Pancreas (tissue), 10 donors: Measurements from ENCODE around the gene PRDM16. TPM values are rescaled to one million over a fixed set of nuclear protein-coding genes. Genes with fewer than 3 reads are reported as not detected.

Source experiments
- ATAC-seq, 4 donors: fragments of 200-7000 bp; cut with Tn5 transposase; one replicate each; pipeline versions ENCODE4 v1.8.0 to v1.9.1; 2020; ENCODE audit warnings: mild to moderate bottlenecking in 4 of 4, moderate library complexity in 4 of 4
- DNase-seq, 6 donors: peaks; one replicate each; pipeline ENCODE4 v3.0.0-alpha.2; 2020
- FAIRE-seq: peaks from 2 replicates; lab custom pipeline; 2012; peaks lifted over from hg19 to GRCh38; lab: Jason Lieb, UNC
- H3K27ac ChIP-seq, 4 donors: fragments of 200-600 bp; sonication (generic); 1 replicate in 3 of 4; 2 replicates in 1 of 4; pipeline versions ENCODE4 v1.5.0 to v1.8.0; 2020
- H3K27me3 ChIP-seq, 4 donors: fragments of 200-600 bp; one replicate each; pipeline ENCODE4 v1.8.0; 2021
- H3K36me3 ChIP-seq, 3 donors: fragments of 200-600 bp; sonication (generic) in 1 of 3; one replicate each; pipeline versions ENCODE4 v1.5.0 to v1.8.0; 2020 to 2021
- H3K4me1 ChIP-seq, 3 donors: fragments of 200-600 bp; one replicate each; pipeline ENCODE4 v1.8.0; 2021
- H3K4me3 ChIP-seq, 4 donors: fragments of 200-600 bp; sonication (generic) in 2 of 4; one replicate each; pipeline versions ENCODE4 v1.5.0 to v1.8.0; 2020 to 2021
- H3K9me3 ChIP-seq, 4 donors: fragments of 200-600 bp; one replicate each; pipeline ENCODE4 v1.8.0; 2021
- CTCF ChIP-seq, 4 donors: fragments of 200-600 bp; sonication (generic) in 3 of 4; IDR thresholded peaks; one replicate each; pipeline versions ENCODE4 v1.5.0 to v1.8.0; 2021; ENCODE audit warnings: antibody characterized with exemption in 4 of 4
- WGBS, 2 donors: extraction: QIAGEN DNeasy Blood & Tissue Kit; methylation state at CpG; one replicate each; pipeline ENCODE4 v1.1.7; 2013; 5-methylcytosine and 5-hydroxymethylcytosine counted together
- intact Hi-C, 3 donors: fragments of 100-400 bp; cut with DNase I; formaldehyde crosslinking; loops; one replicate each; pipeline versions ENCODE4 v1.11.1 to v1.14.2; 2022
- polyA plus RNA-seq, 2 donors: library from polyadenylated mRNA; stranded (reverse); fragments of 200-250 nt; gene quantifications; one replicate each; pipeline ENCODE4 v1.2.3, GENCODE V29; 2013
- total RNA-seq, 6 donors: library from RNA; stranded (reverse); fragmentation: NEBNext Ultra II Directional in 4 of 6; extraction: Animal tissue kit (Norgen Biotek cat#: 25700) in 4 of 6; gene quantifications; one replicate each; pipeline versions ENCODE4 v1.2.1 to v1.2.4, GENCODE V29; 2021 to 2023
- donor health status: healthy with polysubstance abuse.
- donor health status: DM: no; HTN: no; CAD: no; lungs with moderate emphysema.
- donor health status: DM: no; HTN: no; CAD: no.
- donor health status: control.
- donor health status: control.
- donor health status: Bipolar disorder and iron deficiency.
- donor health status: DM: yes; HTN: yes; CAD: no.
- donor health status: DM: no; HTN: no; CAD: no.
- donor health status: DM: no; HTN: no; CAD: no.
- donor health status: DM: yes; HTN: yes; CAD: no.

The PRDM16 gene
- total and polyA plus RNA-seq, 8 donors = 6.6 to 19.2 (median 14.9) TPM

- FAIRE-seq (no peak), DNase-seq (peak in 1 of 6 donors; percentile 67), ATAC-seq (no peak)
- Histone ChIP-seq H3K27ac (no peak overlapping the region), H3K4me3 (no peak overlapping the region), H3K36me3 (peaks cover 0 to 7% (median 0%) of the 10 kb centered on the region in 3 donors), H3K27me3 (no peaks in the 10 kb centered on the region), H3K9me3 (no peaks in the 10 kb centered on the region), H3K4me1 (no peaks in the 10 kb centered on the region)
- WGBS, 2 donors = 78 to 89% methylated on average over 30 of the region's 30 CpGs
- TF ChIP-seq CTCF (IDR thresholded peaks at IDR 0.05) = no peak
- intact Hi-C loops = loop anchor here in 1 of 3 donors (10.0 kb wide), 1 partner anchor 109 kb away; no protein-coding TSS in a partner anchor
Measured at GRCh38 chr1:3403388-3404231, 334.6 kb downstream of the PRDM16 start.

- ATAC-seq (no peak), DNase-seq (peak in 1 of 6 donors; percentile 71), FAIRE-seq (no peak)
- intact Hi-C loops = loop anchor here in 1 of 3 donors (10.0 kb wide), 1 partner anchor 110 kb away; no protein-coding TSS in a partner anchor
- H3K4me1 ChIP-seq = no peaks in the 10 kb centered on the region
- no peak for TF ChIP-seq CTCF (IDR thresholded peaks at IDR 0.05)
- H3K27me3 ChIP-seq = no peaks in the 10 kb centered on the region
- 90 to 92% methylated on average over 12 of the region's 12 CpGs for WGBS, 2 donors
- peaks cover 0 to 7% (median 0%) of the 10 kb centered on the region in 3 donors for H3K36me3 ChIP-seq
- no peak overlapping the region for H3K4me3 ChIP-seq
- no peak overlapping the region for H3K27ac ChIP-seq
- no peaks in the 10 kb centered on the region for H3K9me3 ChIP-seq
Measured at GRCh38 chr1:3404301-3404700, 335.3 kb downstream of the PRDM16 start.

GRCh38 chr1:3404801-3405200, 335.8 kb downstream of the PRDM16 start:
- Histone ChIP-seq H3K4me1 (no peaks in the 10 kb centered on the region), H3K9me3 (no peaks in the 10 kb centered on the region), H3K36me3 (peaks cover 0 to 7% (median 0%) of the 10 kb centered on the region in 3 donors), H3K27ac (no peak overlapping the region), H3K27me3 (no peaks in the 10 kb centered on the region), H3K4me3 (no peak overlapping the region)
- DNase-seq (no peak), FAIRE-seq (no peak), ATAC-seq (no peak)
- 94 to 96% methylated on average over 27 of the region's 27 CpGs for WGBS, 2 donors
- intact Hi-C loops = loop anchor here in 1 of 3 donors (10.0 kb wide), 1 partner anchor 110 kb away; no protein-coding TSS in a partner anchor
- TF ChIP-seq CTCF (IDR thresholded peaks at IDR 0.05) = no peak

- intact Hi-C loops = loop anchor here in 1 of 3 donors (10.0 kb wide), 1 partner anchor 111 kb away; no protein-coding TSS in a partner anchor
- Histone ChIP-seq H3K9me3 (no peaks in the 10 kb centered on the region), H3K36me3 (peaks cover 0 to 7% (median 0%) of the 10 kb centered on the region in 3 donors), H3K4me1 (no peaks in the 10 kb centered on the region), H3K4me3 (no peak overlapping the region), H3K27ac (no peak overlapping the region), H3K27me3 (no peaks in the 10 kb centered on the region)
- no peak for DNase-seq
- ATAC-seq = no peak
- no peak for TF ChIP-seq CTCF (IDR thresholded peaks at IDR 0.05)
- 93 to 95% methylated on average over 30 of the region's 30 CpGs for WGBS, 2 donors
- FAIRE-seq = no peak
Measured at GRCh38 chr1:3405491-3405890, 336.5 kb downstream of the PRDM16 start.
